HG03139 (cell line): Measurements from ENCODE around the gene FBXO42.
"Not testable (repeated sequence)": the region's sequence is repeated elsewhere in the genome, so short reads cannot be mapped to it uniquely, and the experiment has no call there.

Experiments
- ATAC-seq: cut with Tn5 transposase; IDR thresholded peaks from one replicate; pipeline ENCODE4 v1.9.1; 2021; ENCODE audit not compliant: unreplicated experiment

The FBXO42 gene

DNA sequence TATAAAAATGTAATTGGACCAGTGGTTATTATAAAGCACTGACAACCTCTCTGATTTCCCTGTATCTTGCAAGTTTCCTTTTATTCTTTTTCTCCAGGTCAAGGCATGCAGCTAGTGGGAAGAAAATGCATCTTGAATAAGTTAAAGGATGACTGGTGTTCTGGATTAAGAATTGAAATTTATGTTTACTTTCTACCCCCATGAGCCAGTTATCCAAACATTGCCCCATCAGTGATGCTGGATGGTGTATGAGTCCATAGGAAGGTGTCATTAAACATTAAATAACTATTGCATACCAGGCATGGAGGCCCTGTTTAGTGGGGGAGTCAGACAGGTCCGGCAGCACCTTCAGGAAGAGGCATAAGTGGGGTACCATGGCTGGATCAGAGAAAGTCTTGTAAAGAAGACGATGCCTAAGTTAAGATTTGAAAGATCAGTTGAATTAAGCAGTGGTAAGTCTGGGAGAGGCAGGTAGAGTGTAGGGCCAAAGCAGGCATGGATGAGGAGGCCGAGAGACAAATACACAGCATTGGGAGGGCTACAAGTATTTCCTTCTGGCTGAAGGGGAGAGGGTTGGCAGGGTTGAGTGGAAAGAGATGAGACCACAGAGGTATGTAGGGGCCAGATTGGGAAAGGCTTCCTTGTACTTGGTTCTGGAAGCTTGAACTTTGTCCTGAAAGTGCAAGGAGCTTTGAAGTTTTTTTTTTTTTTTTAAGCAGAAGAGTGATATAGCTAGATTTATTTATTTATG lies 20.4 kb upstream of the FBXO42 start:
- no peak for ATAC-seq

DNA sequence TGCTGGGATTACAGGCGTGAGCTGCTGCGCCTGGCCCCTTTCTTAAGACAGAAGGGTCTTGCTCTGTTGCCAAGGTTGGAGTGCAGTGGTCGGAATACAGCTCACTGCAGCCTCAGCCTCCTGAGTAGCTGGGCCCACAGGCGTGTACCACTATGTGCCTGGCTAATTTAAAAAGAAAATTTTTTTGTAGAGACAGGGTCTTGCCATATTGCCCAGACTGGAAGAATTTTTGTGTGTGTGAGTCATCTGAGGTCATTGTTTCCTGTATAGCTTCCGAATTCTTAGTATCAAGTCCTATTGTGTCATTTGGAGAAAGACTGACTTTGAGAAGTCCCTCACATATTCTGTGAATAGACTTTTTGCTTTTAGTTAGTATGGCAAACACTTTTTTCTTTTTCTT lies 19.4 kb upstream of the FBXO42 start:
- ATAC-seq, result no peak

DNA sequence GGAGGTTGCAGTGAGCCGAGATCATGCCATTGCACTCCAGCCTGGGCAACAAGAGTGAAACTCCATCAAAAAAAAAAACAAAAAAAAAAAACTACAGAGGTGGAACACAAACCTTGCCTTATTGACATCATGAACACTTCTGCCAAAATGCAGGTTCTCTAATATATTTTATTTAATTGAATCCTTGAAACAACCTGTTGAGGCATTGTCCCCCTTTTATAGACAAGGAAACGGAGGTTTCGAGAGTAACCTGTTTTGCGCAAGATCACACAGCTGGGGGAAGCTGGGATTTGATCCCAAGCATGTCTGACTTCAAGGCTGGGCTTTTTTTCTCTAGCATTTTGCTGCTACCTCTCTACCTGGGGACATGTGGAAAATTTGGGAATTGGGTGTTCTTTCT lies 17.5 kb upstream of the FBXO42 start:
- ATAC-seq, result no peak

DNA sequence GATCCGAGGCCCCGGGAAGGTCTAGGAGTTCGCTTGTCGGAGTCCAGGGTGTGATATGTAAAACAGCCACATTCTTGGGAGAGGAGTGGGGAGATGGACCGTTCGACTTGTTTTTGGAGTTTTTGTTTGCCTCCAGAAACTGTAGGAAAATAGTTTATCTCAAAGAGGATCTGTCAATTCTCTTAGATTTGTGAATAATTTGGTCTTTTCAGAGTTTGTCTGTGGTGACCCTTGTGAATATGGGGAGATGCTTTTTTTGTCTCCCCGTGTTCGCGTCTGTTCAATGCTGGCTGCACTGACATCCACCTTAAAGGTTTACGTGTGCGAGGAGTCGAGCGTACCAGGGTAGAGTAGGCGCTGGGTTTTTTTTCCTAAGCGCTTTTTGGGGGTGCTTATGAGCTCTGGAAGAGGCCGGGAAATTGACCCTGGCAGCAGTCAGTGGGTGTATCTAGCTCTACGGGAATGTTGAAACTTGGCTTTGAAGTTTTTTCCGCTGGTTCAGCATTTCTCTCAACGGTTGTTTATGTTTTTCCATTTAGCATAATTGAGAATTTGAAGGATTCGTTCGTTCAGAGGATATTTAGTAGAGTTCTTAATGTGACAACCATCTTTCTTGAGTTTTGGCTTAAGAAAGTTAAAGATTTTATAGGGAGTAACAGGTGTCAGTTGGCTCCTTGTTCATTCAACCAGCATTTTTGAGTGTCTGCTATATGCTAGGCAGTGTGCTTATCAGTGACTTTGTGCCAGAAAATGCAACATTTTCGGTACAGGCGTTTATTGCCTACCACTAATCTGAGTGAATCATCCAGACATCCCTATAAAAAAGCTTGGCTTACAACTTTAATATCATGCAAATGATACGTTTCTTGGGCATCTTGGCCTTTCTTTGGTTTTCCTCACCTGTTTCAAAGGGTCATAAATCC lies 15.9 kb upstream of the FBXO42 start:
- no peak for ATAC-seq

DNA sequence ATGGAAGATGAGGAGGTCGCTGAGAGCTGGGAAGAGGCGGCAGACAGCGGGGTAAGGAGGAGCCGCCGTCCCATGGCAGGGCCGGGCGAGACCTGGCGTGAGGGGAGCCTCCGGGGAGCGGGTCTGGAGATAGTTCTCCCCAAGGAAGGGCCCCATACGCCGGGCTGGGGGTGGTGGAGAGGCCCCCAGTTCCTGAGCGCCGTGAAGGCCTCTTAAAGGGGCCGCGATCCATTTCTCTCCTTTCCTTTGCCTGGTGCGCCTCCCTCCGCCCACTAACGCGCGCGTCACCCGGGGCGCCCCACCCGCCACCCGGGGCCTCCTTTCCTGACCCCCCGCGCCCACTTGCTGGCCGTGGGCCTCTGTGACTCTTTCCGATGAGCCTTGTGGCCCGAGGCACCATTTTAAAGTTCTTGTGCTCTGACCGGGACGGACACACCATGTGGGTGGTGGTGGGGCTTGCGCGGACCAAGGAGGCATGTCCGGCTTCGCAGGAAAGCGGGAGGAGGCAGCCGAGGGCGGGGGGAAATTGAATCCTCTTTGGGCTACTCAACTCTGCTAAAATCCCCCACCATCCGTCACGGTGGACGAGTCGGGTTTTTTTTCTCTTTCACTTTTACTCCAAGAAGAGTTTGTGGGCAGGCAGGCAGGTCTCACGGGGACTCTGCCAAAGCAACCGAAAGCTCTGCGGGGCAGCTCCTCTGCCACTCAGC lies 15.1 kb upstream of the FBXO42 start:
- ATAC-seq, result peak; percentile 39

DNA sequence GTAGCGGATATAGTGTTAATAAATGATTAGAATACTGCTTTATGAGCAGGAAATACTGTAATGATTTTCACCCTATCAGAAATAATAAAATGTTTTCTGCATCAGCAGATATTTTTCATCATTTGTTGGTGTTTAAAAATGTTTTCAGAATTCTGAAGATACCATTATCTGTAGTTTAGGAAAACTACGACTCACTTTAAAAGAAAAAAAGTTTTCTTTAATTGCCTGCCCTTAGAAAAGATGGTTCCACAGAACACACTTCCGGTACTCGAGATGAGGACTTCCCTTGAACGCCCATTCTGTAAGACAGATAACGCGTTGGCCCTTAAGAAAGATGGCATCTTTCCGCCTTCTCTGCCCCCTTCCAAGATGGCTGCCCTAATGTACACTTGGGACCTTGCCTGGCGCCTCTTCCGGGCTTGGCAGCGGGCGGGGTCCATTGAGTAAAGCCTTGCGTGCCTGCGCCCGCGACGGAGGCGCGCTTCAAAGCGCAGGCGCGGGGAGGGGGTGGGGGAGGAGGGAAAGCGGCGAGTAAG lies 14.5 kb upstream of the FBXO42 start, which contains the start of gene SZRD1:
TSS of gene SZRD1 (plus strand) at position 521 of the 536 bp plus-strand sequence. CDS start 16 bp downstream, outside the sequence.
- ATAC-seq, result peak; percentile 84

DNA sequence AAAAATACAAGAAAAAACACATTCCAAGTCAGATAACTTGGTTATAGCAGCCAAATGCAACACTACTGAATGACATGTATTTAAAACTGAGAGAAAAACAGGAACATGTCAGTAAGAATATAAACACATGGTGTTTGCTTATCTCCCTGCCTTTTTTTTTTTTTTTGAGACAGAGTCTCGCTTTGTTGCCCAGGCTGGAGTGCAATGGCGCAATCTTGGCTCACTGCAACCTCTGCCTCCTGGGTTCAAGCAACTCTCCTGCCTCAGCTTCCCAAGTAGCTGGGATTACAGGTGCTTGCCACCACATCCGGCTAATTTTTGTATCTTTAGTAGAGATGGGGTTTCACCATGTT lies 12.8 kb upstream of the FBXO42 start:
- not testable (repeated sequence) for ATAC-seq

DNA sequence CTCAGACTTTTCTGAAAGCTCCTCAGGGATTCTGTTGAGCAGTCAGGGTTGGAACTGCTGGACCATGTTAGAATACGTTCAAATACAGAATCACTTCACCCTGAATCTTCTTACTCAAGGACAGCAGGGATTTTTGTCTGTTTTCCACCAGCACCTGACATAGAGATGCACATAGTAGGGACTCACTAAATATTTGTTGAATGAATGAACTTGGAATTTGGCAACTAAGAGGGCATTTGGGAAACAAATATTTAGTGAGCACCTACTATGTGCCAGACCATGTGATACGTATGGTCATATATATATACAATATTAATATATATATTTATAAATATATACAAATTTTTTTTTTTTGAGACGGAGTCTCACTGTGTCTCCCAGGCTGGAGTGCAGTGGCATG lies 4.6 kb upstream of the FBXO42 start:
- ATAC-seq, result no peak

DNA sequence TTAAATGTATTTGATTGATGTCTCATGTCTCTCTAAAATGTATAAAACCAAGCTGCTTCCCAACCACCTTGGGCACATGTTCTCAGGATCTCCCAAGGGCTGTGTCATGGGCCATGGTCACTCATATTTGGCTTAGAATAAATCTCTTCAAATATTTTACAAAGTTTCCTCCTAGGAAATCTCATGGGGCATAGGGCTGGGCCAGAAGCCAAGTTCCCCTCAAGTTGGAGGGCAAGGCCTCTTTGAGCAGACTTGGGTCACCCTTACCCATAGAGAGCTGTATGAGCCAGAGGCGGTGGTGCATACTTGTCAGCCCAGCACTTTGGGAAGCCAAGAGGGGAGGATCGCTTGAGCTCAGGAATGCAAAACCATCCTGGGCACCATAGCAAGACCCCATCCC lies 2.3 kb upstream of the FBXO42 start:
- no peak for ATAC-seq

DNA sequence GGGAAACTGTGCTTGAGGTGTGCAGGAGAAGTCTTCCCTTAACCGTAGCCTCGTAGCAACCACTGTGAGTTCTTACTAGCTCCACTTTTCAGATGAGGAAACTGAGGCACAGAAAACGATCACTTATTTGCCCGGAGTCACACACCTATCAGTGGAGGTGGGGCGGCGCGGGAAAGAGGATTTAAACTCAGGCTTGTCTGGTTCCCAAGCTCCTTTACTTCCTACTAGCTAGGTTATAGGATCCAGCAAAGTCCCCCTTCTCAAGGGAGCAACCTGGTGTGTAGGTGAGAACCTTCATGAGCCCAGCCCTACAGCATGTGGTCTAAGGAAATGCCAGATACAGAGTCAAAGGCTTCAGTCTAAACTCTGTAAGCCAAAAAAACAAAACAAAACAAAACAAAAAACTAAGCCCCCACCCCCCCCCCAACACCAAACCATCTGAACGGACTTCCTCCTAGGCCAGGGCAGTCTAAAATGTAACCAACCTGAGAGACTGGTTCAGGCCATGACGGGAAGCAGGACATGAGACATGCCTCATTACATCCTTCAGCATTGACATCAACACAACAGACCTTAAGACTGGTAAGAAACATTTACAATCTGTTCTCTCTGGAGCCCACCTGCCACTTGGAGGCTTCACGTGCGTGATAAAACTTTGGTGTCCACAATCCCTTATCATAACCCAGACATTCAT lies 709 bp upstream of the FBXO42 start:
- ATAC-seq, result no peak

DNA sequence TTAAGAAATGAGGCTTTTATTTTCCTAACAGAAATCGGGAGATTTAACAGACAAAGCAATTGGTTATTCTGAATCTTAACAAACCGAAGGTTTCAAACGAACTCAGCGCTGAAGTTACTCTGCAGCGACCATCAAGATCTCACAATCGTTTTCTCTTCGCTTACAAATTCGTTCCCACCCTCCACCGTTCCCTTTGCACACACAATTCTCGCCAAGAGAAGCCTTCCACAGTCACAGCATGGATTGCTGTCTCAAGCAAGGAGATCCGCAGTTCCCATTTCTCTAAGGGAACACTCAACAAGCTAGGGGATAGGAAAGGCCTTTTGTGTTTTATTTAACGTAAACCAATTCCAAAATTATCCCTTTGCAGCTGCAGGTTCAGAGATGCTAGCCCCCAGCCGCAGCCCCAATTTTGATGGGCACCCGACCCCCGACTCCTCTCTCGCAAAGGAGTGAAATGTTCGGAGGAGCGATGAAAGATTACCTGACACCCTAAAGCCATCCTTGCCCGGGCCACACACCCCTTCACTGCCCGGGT lies 755 bp downstream of the FBXO42 start:
- ATAC-seq, result no peak

DNA sequence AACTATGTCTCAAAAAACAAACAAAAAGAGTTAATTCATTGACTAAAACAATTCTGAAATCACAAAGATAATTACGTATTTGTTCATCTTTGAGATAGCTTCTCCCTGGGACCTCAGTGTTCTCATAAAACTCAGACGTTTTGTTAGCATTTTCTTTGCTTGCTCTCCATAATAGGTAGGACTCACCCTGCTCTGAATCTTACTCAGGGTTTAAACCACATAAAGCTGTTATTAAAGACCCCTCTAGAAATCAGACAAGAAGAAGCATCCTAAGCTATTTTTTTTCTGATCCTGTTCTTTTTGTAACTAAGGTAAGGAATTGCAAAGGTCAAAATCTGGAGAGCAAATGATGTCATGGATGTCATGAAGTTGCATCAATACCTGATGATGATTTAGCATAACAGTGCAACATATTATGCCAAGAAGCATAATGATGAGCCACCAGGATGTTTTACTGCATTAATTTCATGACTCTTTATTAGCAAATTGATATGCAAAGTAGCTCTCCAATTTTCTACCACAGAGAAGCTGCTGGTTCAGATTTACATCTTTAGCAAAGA lies 2.4 kb downstream of the FBXO42 start:
- no peak for ATAC-seq

DNA sequence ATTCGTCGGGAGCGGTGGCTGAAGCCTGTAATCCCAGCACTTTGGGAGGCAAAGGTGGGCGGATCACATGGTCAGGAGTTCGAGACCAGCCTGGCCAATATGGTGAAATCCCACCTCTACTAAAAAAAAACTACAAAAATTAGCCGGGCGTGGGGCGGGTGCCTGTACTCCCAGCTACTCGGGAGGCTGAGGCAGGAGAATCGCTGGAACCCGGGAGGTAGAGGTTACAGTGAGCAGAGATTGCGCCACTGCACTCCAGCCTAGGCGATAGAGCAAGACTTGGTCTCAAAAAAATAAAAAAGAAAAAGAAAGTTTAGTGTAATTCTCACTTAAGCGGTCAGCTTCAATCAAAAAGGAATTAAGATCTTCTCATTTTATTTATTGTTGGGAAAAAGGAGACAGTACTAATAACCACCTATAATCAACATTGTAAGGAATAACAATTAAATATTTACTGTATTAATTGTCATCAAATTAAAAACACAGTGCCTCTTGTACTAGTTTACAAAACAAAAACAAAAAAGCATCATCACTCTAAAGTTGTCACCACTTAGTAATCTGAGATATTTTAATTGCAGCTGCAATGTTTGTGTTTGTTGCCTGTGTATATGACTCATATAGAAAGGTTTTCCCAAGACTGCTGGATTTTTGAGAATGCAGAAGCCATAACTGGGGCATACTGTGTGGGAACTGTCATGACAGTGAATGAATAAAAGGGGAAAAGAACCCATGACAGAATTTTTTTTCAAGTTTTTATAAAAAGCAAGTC lies 3.7 kb downstream of the FBXO42 start:
- no peak for ATAC-seq

DNA sequence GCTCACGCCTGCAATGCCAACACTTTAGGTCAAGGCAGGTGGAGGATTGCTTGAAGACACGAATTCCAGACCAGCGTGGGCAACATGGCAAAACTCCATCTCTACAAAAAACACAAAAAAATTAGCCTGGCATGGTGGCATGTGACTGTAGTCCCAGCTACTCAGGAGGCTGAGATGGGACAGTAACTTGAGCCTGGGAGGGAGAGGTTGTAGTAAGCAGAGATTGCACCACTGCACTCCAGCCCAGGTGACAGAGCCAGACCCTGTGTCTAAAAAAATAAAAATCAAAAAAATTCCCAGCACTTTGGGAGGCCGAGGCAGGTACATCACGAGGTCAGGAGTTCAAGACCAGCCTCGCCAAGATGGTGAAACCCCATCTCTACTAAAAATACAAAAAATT lies 9.0 kb downstream of the FBXO42 start:
- ATAC-seq, result not testable (repeated sequence)

DNA sequence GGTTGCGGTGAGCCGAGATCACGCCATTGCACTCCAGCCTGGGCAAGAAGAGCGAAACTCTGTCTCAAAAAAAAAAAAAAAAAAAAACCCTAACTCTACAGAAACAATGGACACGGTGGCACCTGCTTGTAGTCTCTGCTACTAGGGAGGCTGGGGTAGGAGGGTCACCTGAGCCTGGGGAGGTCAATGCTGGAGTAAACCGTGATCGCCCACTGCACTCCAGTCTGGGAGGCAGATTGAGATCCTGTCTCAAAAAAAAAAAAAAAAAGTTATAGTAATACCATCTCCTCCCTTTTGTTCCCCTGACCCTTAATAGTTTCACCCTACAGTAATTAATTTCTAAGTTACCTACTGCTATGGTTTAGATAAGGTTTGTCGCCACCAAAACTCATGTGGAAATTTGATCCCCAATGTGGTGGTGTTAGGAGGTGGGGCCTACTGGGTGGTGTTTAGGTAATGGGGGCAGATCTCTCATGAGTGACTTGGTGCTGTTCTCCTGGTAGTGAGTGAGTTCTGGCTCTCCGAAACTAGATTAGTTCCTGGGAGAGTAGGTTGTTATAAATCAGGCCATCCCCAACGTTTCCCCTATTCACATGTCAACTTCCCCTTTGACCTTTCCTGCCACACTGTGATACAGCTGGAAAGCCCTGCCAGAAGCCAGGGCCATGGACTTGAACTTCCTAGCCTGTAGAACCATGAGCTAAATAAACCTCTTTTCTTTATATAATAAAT lies 9.8 kb downstream of the FBXO42 start:
- ATAC-seq, result no peak

DNA sequence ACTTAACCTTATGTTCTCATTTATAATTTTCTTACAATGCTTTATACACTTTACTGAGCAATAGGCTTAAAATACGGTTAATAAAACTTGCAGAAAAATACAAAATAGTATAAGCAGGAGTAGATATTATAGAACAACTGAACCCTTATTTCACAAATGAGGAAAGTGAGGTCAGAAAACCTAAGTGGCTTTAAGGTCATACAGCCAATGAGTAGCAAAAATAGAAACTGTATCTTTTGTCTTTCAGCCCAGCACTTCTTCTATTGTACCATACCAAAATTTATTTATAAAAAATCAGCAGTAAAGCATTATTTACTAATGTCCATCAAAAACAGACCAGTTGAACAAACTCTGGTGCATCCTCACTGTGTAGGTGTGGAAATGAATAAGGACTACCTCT lies 11.6 kb downstream of the FBXO42 start:
- no peak for ATAC-seq

DNA sequence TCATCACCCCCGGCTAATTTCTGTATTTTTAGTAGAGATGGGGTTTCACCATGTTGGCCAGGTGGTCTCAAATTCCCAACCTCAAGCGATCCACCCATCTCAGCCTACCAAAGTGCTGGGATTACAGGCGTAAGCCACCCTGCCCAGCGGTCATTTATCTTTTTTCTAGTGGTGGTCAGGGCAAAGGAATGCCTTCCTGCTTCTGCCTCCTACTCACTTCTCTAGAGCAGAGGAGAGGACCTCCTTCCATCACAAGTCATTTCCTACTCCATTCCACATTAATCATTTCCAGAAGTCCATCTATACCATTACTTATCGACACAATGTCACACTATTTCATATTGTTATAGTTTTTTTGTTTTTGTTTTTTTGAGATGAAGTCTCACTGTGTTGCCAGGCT lies 13.3 kb downstream of the FBXO42 start:
- no peak for ATAC-seq

DNA sequence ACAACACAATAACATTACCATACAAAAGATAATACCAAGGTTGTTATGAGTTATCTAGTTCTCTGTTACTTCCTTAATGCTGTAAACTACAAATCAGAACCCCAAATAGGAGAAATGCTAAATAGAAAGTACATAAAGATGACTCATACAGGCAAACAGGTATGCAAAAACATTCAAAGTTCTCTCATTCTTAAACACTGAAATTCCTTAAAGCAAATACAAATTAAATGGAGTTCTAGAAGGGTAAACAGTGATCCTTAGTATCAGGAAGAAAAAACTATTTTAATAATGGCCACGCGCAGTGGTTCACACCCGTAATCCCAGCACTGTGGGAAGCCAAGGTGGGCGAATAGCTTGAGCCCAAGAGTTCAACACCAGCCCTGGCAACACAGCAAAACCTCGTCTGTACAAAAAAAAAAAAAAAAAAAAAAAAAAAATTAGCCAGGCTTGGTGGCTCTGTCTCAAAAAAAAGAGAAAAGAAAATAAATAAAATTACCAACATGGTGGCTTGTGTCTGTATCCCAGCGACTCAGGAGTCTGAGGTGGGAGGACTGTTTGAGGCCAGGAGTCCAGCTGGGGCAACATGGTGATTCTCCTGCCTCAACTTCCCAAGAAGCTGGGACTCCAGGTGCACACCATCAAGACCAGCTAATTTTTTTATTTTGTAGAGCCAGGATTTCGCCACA lies 17.5 kb downstream of the FBXO42 start:
- ATAC-seq, result no peak
